GM19240 (cell line): Measurements from ENCODE around the gene MBP.

Source experiments
- DNase-seq: peaks from one replicate; pipeline ENCODE4 v3.0.0; 2011; ENCODE audit warnings: low spot score; ENCODE audit not compliant: insufficient read length

MBP gene

DNA sequence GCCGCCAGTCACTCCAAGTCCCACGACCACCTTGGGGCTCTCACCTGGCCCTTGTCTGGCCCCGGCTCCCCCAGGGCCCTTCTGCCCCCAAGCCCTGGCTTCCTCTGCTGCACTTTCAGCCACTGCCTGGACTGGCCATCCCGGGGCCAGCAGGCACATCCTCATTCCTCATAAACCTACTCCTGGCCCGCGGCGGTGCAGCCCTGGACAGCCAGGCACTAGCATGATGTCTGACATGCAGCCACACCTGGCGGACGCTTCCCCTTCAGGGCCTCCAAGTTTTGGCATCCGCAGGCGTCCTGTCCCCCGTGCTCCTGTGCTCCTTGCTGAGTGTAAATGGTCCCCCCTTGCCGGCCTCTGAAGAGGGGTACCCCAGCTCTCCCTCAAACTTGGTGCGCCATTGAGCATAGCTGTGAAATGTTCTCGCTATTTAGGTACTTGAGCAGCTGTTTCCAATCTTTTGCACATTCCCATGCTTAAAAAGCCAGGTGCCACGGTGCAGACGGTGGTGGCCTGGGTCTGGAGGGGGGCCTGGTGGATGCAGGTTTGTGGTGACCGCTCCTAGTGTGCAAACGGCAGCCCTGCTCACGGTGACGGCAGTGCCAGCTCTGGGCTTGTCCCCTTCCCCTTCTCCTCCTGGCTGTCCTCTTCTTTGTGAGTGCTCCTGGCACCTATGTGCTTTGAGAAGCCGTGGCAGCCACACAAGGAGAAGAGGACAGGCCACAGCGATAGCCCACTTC lies 123.8 kb downstream of the MBP start:
- no peak for DNase-seq

DNA sequence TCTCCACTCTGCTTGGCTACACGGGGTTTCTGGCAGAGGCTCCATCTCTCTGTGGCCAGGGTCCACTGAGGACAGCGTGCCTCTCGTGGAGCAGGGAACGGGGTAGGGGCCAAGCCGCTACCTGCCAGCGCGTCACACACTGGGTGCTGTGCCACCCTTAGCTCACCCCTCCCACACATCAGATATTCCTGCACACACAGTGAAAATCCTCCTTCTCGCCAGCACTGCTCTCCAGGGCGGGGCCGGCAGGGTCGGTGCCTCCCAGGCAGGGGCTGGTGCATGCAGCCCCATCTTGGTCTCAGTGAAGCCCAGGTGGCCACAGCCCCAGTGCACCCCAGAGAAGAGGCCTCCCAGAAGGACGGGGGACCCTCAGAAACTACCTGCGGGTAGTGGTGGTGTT lies 124.6 kb downstream of the MBP start:
- DNase-seq, result no peak

GRCh38 chr18:77007251-77007650 lies 125.3 kb downstream of the MBP start:
- DNase-seq, result no peak

- no peak for DNase-seq
These were observed 126.0 kb downstream of the MBP start for GRCh38 chr18:77006305-77007175.

DNA sequence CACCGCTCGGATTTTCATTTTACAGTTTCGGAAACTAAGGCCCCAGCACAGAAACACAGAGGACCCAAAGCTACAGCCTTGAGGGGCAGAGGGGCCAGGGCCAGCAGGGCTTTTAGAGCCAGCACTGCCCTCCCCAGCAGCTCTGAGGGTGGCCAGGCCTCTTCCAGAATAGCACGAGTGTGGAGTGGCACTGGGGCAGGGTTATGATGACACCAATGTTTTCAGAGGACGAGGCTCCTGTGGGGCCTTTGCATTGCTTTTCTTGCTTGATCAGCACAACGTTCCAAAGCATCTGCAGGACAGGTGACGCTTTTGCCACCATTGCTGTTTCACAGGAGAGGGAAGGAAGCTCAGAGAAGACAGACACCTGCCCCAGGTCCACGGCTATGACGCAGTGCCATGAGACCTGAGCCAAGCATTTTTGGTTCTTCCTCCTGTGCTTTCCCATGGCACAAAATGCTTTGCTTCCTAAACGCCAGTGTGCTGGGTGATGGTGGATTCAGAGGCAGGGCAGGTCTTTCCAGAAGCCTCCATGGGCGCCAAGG lies 126.9 kb downstream of the MBP start:
- DNase-seq, result no peak

DNA sequence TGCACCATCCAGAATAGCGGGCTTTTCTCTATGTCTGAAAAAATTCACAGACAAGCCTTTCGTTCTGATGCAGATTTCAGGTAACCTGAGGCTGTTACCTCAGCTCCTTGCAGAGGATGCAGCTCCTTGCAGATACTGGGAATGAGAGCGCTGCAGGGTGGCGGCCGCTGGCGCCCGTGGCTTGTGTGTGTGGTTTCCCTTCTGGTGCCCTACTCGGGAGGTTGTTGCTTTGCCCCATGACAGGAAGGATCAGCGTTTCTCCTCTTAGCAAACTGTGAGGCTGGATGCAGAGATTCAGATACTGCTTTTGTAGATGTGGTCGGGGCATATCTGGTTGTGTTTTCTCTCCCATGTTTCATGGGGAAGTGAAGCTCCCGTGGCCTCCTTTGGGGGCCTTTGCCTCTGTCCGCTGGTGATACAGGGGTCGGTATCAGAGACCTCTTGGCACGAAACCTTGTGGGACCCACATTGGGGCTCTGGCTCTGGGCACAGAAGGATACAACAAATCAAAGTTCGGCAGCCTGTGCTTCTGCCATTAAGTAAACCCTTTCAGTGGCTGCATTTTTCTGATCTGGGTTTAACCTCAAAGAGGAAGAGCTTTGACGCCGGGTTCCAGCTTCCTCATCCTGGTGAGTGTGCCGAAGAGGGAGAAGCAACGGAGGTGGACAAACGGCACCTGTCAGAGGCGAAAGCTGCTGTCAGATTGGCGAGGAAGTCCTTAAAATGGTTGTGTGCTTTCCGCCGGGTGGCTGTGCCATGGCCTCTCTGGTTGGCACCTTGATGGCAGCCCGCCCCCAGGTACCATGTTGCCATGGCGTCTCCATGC lies 127.8 kb downstream of the MBP start:
- DNase-seq, result no peak

DNA sequence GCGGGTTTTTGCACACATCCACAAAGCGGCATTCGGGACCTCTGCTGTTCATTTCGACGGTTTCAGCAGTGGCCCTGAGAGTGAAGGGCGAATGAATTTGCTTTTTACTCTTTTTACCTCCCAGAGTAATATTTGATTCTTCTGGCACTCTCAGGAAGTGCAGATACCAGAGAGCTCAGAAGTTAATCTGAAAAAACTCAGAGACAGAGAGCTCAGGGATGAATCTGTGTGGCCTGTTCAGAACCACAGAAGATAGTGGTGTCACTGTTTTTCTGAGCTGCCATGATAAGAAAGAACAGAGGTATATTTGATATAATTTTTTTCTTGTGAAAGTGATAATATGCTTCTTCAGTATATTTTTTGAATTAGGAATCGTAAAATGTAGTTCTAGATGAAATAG lies 129.3 kb downstream of the MBP start:
- no peak for DNase-seq

- DNase-seq, result no peak
These were observed 130.1 kb downstream of the MBP start for GRCh38 chr18:77002496-77002895.

- no peak for DNase-seq
These were observed 130.6 kb downstream of the MBP start for GRCh38 chr18:77001979-77002378.

- DNase-seq, result no peak
These were observed 131.5 kb downstream of the MBP start for GRCh38 chr18:77001041-77001440.

DNA sequence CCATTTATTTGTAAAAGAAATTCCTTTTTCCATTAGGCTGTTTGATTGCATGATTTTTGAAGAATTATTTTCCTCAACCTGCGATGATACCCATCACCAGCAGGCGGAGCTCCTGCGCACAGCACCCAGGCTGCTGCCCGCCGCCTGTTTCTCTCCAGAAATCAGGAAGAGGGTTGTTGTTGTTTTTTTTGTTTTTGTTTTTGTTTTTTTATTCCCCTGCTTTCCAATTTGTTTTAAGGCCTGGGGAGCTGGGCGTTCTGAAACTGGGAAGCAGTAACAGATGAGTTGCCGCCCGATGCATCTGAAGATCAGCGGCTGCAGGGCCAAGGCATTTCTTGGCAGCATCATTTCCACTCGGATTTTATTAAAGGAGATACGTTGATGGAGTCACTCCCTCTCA lies 132.1 kb downstream of the MBP start:
- peak; percentile 43 for DNase-seq

DNA sequence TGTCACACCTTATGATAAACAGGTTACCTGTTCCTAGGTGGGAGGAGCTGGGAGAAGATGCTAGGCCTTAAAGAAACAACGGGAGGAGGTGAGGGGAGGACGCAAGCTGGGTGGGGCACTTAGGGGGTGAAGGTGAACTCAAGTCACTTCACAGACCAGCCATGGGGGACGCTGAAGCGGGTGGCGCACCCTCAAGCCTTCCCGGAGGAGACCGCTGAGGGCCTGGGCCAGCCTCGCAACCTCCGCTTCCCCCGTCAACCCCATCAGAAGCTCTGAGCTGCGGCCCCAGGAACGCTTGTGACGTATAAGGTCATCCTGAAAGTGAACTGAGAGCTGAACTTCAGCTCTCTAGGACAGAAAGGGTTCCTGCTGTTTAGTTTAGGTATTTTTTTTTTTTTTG lies 133.5 kb downstream of the MBP start:
- DNase-seq, result no peak

GRCh38 chr18:76997951-76998808 lies 134.4 kb downstream of the MBP start:
- no peak for DNase-seq

DNA sequence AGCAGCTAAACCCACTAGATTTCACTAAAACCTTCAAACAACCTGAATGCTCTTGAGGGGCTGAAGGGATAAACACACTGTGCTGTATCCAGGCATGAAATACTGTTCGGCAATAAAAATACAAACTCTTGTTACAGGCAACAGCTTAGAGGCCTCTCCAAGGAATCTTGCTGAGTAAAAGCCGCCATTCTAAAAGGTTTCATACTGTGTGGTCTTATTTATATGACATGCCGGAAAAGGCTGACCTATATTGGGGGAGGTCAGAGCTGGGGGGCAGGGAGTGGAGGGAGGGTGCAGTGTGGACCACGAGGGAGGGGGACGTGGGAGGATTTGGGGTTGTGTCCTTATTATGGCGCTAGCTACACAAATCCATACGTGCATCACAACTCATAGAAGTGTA lies 136.2 kb downstream of the MBP start:
- DNase-seq, result no peak

DNA sequence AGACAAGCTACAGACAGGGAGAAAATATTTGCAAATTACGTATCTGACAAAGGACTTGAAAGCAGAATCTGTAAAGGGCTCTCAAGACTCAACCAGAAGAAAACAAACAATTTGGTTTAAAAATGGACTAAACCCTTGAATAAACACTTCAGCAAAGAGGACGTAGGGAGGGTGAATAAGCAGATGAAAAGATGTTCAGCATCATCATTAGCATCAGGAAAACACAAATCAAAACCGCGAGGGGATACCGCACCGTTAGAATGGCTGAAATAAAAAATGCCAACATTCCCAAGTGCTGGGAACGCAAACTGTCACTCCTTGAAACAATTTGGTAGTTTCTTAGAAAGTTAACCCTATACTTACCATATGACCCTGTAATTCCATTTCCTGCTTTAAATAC lies 136.7 kb downstream of the MBP start:
- DNase-seq, result no peak

- DNase-seq, result no peak
These were observed 138.4 kb downstream of the MBP start for GRCh38 chr18:76994086-76994654.

- no peak for DNase-seq
These were observed 139.0 kb downstream of the MBP start for GRCh38 chr18:76993573-76993972.

GRCh38 chr18:76993085-76993382 lies 139.5 kb downstream of the MBP start:
- DNase-seq, result no peak

- DNase-seq, result no peak
These were observed 140.1 kb downstream of the MBP start for GRCh38 chr18:76992226-76993084.
